Activated CD8-positive, alpha-beta memory T cell treated with anti-CD3 and anti-CD28 coated beads for 4 hours (primary cell): ENCODE results near the gene COL15A1.

ENCODE experiments used
- DNase-seq, 2 donors: peaks; one replicate each; pipeline ENCODE4 v3.0.0-alpha.2; 2020; ENCODE audit warnings: low read depth in 2 of 2

Gene COL15A1

DNA sequence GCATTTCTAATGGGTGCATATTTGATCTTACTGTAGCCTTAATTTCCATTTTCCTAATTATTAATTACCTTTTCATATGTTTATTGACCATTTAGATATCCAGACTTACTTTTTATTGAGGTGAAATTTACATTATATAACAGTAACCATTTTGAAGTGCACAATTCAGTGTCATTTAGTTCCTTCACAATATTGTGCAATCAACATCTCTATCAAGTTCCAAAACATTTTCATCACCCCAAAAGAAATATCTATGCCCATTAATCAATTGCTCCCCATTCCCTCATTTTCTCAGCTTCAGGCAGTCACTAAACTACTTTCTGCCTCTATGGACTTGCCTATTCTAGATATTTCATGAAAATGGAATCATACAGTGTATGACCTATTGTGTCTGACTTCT is 5.9 kb downstream of the COL15A1 start:
- no peak for DNase-seq

DNA sequence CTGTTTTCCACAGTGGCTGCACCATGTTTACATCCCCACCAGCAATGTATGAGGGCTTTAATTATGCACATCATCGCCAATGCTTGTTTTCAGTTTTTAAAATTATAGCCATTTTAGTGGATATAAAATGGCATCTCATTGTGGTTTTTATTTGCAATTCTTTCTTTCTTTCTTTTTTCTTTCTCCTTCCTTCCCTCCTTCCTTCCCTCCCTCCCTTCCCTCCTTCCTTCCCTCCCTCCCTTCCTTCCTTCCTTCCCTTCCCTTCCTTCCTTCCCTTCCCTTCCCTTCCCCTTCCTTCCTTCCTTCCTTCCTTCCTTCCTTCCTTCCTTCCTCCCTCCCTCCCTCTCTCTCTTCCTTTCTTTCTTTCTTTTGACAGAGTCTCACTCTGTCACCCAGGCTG is 6.6 kb downstream of the COL15A1 start:
- DNase-seq, result no peak

DNA sequence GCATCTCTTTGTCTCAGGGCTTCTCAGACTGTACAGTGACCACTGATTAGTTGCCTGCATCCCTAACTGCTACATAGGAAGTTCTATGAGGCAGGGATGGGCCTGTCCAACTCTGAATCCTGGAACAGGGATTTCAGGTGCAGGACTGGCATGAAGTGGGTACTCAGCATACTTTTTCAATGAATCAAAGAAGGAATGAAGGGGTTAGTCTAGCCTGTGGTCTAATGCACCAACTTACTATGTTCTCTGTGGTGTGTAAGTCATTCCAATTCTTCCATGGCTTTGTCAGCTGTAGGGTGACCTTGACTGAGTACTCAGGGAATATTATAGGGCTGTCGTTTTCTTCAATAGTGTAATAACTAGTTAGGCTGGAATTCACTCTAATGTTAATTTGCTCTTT is 8.3 kb downstream of the COL15A1 start:
- DNase-seq, result no peak

DNA sequence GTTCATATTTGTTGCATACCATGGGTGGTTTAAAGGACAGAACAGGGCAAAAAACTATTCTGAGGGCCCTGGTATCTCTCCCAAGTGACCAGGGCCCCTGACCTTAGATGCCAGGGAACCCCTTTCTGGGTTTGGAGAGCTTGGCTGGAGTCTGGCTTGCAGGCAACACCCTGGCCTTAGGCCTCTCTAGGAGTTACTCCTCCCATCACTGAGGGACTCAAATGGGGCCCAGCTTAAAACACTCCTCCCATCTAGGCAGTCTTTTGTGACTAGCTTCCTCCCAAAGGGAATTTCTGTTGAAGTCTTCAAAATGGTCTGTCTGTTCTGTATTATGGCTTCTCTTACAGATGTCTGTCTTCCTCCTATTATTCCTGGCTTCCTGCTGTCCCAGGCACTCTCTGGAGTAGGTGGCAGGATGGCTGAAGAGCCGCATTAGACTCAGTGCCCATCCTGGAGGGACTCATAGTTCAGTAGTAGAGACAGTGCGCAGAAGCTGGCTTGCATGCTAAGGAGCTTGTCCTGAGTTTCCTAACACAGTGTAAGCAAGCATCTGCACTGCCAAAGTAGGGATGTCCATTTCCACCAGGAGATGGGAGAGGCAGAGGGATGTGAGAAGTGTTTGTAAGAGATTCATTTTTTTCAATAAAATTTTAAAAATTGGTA is 10.0 kb downstream of the COL15A1 start:
- no peak for DNase-seq

DNA sequence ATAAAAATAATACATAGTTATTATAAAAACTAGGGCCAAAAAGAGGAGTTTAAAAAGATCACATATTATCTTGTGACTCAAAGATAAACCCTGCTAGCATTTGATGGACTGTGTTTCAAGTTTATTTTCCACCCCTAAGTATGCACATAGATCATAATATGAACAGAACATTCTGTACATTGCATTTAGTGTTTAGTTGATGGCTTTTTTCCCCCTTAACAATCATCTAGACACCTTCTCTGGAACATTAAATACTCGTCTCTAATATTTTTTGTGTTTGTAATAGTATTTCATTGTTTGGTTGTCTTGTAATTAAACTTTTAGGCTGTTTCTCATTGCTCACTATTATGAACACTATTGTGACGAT is 10.5 kb downstream of the COL15A1 start:
- no peak for DNase-seq

DNA sequence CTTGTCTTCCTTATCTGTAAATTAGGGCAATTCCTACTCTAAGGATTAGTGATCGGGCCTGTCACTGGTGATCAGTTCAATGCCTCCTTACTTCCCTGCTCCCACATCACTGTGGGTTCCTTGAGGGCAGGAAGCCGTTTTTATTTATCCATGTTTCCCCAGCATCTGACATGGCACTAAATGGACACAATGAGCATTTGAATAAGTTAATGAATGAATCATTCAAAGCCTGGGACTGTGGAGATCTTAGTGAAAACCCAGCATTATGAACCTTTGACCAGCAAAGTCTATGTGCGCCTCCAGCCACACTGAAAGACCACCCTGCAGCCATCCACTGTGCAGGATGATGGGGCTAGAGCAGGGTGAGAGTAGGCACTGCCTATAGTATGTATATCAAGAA is 11.6 kb downstream of the COL15A1 start:
- DNase-seq, result no peak

DNA sequence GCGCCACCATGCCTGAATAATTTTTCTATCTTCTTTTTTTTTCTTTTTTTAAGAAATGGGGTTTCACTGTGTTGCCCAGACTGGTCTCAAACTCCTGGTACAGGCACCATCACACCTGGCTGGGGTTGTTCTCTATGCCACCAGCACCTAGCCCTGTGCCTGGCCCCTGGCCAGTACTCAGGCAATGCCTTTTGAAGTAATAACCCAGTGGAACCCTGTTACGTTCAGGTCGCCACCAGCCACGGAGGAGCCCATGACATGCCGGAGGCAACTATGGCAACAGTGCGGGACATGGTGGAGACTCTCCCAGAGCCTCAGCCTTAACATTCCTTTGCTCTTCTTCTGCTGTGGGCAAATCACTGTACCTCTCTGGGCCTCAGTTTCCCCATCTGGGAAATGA is 14.1 kb downstream of the COL15A1 start:
- DNase-seq, result no peak

DNA sequence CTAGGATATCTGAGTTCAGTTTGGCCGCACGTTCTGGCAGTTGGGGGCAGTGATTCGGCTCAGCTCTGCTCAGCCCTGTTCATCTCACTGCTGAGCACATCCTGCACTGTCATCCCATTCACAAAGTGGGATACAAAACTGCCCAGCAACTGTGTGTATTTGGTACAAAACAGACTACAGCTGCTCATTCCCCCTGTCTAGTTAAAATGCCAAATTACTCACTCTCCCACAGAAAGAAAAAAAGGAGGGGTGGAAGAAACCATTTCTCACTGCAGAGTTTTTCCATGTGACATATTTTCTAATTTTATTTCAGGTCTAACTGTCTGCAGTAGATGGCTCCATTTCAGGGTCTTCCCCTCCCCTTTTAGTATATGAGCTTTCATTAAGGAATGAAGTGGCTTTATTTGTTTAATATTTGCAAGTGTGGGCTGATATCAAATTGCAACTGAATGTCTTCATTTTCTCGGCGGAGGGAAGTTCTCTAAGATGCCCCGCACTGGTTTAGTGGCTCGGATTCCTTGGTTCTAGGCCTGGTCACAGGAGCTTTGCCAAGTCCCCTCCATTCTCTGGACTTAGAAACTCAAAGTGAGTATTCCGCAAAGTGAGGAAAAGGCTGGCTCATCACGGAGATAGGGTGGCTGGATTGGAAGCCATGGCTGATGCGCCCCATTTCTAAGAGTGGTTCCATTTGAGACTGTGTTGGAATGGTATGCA is 14.7 kb downstream of the COL15A1 start:
- DNase-seq, result no peak

DNA sequence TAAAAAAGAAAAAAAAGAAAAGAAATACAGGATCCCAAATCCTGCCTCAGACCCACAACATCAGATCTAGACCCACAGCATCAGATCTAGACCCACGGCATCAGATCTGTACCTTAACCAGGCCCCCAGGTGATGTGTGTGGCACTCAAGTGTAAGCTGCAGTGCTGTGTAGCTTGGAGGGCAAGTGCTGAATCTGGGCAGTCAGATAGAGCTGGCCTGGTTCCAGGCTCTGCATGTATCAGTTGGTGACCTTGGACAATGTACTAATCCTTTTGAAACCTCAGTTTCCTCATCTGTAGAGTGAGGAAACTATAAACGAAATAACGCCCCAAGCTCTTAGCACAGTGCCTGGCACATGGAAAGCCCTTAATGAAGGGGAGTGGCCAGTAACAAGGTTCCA is 16.7 kb downstream of the COL15A1 start:
- DNase-seq, result no peak

DNA sequence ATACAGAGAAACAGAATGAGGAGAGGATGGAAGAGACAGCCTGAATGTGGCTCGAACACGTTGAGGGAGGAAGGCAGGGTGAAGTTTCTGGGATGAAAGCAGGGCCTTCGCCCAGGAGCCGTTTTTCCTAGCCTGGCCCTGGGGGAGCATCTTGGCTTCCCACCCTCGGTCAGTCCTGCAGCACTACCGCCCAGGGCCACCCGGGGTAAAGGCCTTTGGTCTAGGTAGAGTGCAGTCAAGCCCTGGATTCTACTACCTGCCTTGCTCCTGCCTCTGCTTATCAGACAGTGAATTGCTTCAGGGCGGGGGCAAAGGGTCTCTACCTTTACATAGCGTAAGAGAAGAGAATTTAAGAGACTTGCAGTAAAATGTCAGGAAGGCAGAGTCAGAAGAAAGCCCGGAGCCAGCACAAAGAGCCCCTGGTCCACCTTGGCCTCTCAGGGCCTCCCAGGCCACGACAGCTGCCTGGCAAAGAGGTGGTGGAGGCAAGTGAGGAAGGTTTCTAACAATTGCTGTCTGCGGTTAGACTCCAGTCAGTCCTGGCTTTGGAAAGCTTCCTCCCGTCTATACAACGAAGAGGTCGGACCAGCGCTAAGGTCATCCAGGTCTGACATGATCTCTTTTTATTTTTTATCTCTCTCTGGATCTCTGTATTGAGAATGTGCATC is 17.9 kb downstream of the COL15A1 start:
- no peak for DNase-seq

DNA sequence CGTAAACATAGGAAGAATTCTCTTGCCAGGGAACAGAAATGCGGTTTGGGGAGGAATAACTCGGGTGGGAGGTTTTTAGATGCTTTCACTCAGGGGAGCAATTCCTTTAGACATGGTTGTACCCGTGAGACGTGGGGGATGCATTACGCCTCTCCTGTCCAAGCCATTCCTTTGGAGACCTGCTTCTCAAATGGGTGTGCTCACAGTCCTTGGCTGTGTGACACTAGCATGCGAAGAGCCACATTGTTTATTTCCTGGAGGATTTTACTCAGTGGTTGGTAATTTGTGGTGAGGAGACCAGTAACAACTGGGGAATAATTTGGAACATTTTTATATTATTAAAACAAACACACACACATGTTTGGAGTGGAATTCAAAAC is 18.5 kb downstream of the COL15A1 start:
- DNase-seq, result no peak

DNA sequence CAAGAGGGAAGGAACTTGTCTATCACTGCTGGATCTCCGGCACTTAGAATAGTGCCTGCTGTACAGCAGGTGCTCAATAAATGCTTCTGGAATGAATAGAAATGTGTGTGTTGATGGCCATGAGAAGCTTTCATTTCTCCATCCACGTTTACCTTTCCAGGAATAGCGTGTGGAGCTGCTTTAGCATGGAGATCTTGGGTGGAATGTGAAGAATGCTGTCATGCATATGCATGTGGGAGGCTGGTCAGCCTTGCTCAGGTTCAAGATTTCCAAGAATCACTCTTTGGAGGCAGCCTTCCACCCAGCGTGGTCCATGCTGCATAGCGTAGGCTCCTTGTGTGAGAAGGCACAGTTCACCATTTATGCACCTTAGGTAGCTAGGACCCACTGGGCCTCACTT is 19.2 kb downstream of the COL15A1 start:
- no peak for DNase-seq

DNA sequence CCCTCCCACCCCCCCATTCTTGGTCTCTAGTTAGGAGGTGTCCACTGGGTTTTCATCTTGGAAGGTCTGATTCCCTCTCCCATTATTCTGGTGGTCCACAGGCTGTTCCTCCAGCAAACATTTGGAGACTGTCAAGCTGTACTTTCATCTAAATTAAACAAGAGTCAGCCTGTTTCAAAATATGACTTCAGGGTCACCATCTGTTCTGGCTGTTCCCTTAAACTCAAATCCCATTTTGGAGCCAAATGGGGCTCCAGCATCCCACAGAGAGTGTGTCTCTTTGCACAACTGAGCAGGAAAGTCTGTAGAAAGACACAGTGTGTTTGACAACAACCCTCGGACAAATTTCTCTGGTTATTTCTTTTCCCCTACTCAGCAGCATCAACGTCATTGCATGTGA is 20.5 kb downstream of the COL15A1 start:
- no peak for DNase-seq

DNA sequence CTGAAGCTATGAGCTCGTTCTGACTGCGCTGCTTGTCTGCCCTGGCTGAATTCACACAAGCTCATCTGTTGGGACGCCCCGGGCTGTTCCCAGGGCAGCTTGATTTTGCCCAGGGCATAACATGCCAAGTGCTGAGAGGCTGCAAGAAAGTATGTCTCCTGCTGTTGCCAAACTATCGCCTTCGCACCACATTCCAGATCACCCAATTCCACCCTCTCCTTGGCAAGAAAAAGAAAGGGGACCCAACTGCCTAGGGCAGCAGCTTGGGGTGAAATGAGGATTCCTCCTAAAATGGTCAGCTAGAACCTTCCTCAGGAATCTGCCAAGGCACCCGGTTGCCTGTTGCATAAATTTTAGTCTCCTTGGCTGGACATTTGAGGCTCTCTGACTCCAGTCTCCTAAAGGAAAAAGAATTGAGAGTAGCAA is 21.2 kb downstream of the COL15A1 start:
- no peak for DNase-seq

DNA sequence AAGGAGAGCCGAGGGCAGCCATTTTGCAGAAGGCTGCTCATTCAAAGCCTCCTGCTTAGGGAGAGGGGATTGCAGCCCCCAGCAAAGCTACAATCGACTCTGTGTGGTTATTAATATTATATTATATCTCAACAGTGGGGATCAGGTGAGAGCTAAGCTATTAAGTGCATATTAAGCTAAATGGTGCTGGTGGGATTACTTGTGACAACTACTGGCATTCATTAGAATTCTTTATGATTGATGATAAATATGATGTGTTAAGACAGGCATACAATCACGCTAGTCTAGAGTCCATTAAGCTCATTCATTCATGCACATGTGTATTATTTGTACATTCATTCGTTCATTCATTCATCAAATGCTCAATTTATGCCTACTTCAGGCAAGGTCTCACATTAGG is 23.0 kb downstream of the COL15A1 start:
- no peak for DNase-seq

DNA sequence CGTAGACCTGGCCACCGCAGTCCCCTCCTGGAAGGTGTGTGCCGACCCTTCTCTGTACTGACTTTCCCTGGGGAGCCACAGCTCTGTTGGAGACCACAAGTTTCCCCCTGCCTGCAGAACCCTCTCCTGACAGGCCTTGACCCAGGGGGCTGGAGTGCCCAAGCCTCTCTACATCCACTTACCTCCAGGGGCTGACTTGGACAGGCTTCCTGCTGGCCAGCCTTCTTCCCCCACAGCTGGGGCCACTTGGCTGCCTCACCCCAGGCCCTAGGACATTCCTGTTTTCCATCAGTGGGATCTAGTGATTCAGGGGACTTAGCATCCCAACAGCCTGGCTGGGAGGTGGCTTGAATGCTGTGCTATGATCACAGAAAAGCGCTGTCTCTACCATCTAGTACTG is 23.6 kb downstream of the COL15A1 start:
- DNase-seq, result no peak

DNA sequence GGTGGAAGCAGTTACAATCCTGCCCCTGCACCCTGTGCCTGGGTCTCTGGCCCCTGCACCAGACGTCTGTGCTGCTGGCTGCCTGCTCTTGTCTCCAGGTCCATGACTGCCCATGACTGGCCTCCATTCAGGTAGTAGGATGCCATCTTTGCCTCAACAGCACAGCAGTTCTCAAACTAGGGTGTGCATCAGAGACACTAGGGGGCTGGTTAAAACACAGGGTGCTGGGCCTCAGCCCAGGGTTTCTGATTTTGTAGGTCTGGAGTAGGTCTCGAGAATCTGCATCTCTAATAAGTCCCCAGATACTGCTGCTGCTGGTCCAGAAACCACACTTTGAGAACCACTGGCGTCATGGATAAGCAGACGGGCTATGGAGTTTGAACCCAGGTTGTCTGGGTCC is 24.0 kb downstream of the COL15A1 start:
- no peak for DNase-seq

DNA sequence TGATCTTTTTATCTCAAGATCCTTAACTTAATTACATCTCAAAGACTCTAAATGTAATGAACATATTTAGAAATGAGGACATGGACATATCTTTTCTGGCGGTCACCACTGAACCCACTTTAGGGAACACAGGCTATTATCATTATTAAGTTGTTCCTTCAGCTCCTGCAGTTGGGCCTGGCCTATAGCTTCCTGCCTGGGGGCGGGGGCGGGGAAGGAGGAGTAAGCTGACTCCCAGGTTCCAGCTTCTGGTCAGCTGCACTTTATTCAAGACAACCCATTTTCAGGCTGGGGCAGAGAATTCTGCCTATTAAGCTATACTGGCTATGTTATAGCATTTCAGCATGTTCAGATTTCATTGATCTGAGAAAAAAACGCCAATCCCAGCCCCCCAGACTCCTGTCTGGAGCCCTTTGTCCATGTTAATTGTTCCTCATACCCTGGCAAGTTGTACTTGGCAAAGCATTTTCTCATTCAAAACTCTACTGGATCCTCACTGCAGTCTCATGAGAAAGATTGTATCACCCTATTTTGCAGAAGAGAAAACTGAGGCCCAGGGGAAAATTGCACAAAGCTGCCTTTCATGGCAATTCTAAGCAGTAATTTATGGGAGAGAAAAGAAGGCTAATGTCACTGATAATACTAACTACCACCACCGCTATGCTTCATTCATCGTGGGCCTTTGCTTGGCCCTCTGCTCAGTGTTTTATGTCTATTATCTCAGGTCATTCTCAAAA is 25.1 kb downstream of the COL15A1 start:
- DNase-seq, result no peak

DNA sequence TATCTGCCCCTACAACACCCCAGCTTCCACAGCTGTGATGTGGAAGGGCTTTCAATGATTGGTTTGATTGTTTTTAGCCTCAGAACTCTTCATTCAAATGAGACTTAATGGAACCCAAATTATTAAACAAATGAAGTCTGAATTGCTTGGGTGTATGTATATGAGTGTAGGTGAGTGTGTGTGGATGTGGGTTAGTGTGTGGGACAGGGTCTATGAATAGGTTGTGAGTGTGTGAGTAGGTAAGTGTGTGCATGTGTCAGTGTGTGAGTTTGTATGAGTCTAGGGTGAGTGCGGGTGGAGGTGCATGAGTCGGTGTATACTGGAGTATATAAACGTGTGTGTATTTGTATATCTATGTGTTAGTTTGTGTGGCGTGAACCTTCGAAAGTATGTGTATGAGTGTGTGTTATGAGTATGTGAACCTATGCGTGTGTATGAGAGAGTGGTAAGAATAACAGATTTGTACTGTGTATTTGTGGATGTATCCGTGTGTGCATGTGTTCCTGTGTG is 26.9 kb downstream of the COL15A1 start:
- DNase-seq, result no peak

DNA sequence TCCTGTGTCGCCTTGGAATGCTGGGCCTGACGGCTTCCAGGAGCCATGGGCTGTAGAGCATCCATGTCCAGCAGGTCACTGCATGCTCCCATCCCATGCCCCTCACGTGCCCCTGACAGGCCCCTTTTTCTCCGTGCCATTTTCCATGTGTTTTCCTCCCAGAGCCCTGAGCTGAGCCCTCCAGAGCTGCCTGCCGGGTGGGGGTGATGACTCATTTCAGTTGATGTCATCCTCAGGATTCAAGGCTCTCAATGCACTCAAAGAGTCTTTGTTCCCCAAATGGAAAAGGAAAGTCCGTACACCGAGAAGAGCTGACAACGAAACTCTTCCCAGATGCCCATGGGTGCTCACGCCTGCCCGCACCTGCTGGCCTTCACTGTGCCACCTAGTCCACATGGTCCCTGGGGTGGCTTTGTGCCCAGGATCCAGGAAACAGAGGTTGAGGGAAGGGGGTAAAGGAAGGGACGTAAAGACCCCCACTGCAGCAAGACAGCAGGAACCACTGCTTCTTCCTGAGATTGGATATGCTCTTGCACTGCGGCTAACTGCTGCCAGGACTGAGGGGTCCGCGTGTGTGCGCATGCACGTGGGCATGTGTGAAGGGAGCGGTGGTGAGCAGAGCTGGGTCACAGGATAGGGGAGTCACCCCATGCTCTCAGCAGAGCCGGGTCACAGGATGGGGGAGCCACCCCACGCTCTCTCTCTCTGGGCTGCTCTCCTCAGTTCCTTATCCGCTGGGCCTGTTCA is 27.6 kb downstream of the COL15A1 start:
- DNase-seq, result no peak

DNA sequence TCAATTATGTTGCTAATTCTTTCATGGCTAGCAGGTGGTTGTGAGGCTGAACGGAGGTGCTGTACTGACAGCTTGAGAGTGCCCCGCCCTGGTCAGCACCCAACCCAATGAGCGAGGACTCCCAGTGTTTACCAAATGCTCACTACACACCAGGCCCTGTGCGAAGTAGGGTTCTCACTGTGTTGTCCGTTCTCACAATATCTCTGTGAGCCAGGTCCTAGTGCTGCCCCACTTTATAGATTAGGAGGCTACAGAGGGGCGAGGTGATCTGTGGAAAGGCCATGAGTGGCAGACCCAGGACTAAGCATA is 28.2 kb downstream of the COL15A1 start:
- DNase-seq, result no peak

DNA sequence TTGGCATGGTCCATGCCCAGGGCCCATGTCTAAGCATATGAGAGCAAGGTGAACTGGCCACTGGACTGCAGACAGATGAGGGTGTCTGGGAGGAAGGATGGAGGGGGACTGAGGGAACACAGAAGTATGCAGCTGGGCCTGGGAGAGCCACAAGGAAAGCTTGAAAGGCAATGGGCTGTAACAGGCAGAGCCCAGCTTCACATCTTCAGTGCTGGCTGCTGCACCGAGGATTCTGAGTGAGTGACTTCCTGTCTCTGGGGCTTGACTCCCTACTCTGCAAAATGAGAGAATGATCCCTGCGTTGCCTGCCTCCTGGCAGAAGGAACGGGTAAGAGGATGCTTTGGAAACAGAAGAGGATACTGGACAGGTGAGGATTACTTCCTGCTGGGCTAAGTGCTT is 29.0 kb downstream of the COL15A1 start:
- no peak for DNase-seq
